Astrocyte of the hippocampus (primary cell): ENCODE results near the gene KNDC1.
"Not testable (repeated sequence)": the region's sequence is repeated elsewhere in the genome, so short reads cannot be mapped to it uniquely, and the experiment has no call there.

Experiments
- DNase-seq: peaks from one replicate; pipeline ENCODE4 v3.0.0; 2011; ENCODE audit warnings: low read depth, low spot score

KNDC1 gene

DNA sequence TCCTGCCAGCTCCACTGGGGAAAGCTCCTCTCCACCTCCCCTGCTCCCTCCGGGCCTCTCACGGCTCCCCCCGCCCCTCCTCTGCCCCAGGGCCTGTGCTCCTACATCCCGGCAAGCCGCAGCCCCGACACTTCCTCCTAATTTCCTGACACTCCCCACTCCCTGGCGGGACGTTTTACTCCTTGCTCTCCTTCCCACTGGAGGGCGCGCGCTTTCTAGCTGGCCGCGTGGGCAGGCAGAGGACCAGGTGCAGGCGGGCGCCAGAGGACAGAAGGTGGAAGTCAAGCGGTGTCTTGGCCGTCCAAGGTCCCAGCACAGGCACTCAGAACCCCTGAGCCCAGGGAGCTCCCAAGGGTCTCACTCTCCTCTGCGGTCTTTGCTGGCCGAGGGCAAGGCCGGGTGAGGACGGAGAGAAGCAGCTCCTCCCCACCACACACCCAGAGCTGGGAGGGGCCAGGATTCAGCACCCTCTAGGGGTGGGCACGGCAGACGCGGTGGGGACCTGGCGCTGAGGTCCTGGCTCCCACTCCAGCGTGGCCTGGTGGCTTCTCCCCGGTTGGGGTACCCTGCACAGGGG is 97.6 kb downstream of the KNDC1 start:
- peak; percentile 57 for DNase-seq

DNA sequence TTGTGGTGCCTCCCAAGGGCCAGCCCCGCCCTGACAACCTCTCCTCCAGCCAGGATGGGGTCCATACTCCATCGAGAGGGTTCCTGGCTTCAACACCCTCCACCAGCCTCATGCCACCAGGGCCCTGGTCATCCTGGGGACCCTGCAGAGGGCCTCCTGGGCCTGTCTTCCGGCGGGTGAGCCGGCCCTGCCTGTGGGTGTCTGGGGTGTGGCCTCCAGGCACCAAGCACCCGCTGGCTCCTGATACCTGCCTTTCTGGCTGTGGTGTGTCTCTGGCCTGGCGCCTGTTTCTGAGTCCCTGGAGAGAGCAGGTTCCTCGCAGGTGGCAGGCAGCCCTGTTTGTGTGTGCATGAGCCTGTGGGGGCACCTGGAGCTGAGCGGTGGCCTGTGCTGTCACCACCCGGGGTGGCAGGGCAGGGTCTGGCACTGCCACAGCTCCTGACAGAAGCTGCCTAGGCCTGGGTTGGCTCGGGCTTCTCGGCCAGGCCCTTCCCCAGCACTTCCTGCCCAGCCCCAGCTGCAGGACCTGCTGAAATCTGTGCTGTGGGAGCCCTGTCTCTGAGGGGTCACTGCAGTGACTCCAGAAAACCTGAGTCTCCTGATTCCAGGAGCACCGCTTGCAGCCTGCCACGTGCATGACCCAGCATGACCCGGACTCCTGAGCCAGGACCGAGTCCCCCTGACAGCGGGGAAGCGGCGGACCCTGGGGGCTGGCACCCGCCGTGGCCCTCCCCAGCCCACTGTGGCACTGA is 98.2 kb downstream of the KNDC1 start:
- no peak for DNase-seq

DNA sequence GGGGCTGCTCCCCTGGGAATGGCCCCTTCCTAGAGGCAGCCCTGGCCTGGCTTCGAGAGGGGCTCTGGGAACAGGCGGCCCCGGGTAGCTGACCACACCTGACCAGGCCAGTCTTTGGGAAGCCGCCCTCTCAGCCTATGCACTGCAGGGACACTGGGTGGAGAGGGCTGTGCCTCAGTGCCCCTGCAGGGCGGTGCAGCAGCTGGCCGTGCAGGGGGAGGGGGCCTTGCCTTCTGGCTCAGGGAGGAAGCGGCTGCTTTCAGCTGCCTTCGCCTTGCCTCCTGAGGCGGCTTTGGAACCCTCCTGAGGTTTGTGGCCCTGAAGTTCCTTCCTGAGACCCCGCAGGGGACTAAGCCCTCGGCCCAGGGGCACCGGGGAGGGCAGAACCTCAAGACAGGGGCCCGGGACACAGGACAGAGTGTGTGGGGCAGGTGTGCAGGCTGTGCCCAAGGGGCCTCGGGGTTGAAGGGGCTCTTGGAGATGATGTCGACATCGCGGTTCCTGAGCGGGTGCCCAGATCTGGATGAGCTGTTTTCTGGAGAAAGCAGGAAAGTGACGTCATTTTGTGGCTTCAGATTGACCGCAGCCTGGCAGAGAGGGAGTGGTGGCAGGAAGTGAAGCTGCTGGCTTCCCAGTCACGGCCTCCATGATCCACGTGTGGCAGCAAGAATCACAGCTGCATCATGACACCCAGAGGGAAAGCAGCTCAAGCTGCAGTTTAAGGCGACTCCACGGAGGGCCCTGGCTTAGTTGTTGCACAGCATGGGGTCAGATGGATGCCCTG is 99.0 kb downstream of the KNDC1 start:
- peak; percentile 99 for DNase-seq

DNA sequence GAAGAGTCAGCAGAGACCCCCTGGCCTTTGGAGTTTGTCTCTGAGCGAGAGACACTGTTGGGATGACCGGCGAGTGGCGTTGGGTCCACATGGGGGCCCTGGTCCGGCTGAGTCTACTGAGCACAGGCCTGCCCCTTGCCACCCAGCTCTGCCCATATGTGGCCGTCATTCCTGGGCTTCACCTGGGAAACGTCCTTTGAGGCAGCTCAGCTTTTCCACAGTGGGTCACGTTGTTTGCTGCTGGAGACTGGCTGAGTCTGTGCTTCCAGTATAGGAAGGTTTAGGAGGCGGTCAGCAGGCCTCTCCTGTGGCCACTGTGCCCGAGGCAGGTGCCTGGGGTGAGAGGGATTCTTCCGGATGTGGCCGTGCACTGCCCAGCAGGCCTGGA is 99.6 kb downstream of the KNDC1 start:
- DNase-seq: no peak

DNA sequence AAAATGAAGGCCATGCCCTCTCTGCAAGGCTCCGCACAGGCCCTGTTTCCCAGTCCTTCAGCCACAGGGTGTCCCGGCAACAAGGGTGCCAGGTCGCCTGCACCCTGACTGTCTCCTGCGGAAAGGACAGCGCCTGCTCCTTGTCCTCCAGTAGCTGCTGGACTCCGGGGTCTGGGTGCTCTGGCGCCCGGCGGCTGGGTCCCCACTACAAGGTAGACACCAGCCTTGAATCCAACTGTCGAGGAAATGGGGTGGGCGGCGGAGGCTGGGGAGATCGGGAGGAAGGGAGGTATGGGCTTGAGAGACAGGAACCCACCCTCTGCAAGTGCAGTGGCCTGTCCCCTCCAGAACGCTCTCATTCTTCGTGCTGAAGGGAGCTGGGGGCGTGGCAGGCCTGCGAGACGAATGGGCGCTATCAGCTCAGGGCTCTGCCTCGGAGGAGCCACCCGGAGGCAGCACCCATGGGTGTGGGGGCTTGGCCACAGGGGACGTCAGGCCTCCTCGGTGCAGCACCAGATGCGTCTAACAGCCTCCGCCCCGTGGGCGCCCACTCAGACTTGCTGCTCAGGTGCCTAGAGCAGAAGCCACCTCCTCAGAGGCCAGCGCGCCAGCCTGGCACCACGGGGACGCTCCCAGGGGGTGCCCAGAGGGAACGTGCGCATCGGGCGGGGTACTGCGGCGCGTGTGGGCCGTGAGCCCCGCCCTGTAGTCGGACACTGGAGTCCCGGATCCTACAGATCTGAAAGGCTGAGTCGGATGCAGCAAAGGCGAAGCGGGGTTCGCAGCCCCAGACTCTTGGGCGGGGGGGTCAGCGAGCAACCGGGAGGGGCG is 101.1 kb downstream of the KNDC1 start:
- peak; percentile 61 for DNase-seq

DNA sequence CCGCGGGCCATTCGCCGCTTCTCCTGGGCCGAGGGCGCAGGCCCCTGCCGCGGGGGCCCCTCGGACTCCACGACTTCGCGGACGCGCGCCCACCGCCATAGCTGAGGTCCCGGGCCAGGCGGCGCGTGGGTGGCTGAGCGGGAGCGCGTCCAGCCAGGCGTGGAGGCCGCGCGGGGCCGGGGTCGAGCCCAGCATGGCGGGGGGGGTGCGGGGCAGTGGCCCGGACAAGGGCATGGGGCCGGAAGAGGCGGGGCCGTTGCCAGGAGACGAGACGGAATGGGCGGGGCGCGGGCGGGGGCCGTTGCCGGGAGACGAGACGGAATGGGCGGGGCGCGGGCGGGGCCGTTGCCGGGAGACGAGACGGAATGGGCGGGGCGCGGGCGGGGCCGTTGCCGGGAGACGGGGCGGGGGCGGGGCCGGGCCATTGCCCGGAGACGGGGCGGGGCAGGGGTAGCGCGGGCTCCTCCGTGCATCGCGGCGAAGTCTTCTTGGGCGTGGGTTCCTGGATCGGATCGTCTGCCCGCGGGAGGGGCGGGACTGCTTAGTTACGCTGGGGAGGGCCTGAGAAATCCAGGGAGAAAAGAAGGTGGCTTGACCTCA is 101.8 kb downstream of the KNDC1 start:
- peak; percentile 79 for DNase-seq

DNA sequence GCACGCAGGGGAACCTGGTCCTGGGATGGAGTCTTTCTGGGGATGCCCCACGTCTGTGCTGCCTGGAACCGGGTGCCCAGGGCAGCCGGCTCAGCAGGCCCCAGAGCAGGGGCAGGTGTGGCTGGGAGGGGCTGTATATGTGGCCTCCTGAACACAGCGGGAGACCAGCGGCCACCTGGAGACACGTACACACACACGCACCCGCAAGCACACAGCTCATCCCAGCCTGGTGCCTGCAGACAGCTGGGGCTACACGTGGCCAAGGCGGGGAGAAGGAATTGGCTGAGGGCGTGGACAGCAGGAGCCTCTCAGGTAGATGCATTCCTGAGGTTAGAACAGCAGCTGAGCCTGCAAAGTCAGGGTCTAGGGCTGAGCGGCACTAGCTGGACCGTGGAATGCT is 102.7 kb downstream of the KNDC1 start:
- no peak for DNase-seq

DNA sequence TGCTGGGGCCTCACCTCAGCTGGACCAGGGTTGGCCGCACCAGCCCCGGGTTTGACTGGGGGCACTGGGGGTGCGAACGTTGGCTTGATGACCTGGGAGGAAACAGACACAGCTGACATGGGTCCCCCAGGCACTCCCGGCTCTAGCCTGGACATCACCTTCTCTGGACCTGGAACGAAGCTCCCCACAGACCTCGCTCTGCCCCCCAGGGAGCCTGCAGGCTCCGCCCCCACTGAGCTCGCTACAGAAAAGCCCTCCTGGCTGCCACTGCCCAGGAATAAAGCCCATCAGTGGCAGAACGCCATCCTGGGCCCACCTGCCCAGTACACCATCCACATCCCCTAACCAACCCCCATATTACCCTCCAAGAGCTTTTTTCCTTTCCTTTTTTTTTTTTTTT is 103.7 kb downstream of the KNDC1 start:
- no peak for DNase-seq

DNA sequence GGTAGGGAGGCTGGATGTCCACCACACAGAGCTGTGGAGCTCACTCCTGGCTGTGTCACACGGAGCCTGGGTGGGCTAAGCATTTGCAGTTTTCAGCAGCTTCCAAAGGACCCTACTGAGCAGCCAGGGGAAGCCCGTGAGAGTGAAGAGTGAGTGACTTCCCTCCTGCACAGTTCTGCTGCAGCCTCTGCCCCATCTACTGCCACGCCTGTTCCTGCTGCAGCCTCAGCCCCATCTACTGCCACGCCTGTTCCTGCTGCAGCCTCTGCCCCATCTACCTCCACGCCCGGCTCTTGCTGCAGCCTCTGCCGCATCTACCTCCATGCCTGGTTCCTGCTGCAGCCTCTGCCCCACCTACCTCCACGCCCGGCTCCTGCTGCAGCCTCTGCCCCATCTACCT is 104.4 kb downstream of the KNDC1 start:
- DNase-seq: no peak

DNA sequence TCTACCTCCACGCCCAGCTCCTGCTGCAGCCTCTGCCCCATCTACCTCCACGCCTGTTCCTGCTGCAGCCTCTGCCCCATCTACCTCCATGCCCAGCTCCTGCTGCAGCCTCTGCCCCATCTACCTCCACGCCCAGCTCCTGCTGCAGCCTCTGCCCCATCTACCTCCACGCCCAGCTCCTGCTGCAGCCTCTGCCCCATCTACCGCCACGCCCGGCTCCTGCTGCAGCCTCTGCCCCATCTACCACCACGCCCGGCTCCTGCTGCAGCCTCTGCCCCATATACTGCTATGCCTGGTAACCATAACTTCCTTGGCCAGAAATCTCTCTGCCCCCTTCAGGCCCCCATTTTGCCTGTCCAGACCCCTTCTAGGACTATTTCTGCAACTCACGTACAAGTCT is 105.0 kb downstream of the KNDC1 start:
- not testable (repeated sequence) for DNase-seq

DNA sequence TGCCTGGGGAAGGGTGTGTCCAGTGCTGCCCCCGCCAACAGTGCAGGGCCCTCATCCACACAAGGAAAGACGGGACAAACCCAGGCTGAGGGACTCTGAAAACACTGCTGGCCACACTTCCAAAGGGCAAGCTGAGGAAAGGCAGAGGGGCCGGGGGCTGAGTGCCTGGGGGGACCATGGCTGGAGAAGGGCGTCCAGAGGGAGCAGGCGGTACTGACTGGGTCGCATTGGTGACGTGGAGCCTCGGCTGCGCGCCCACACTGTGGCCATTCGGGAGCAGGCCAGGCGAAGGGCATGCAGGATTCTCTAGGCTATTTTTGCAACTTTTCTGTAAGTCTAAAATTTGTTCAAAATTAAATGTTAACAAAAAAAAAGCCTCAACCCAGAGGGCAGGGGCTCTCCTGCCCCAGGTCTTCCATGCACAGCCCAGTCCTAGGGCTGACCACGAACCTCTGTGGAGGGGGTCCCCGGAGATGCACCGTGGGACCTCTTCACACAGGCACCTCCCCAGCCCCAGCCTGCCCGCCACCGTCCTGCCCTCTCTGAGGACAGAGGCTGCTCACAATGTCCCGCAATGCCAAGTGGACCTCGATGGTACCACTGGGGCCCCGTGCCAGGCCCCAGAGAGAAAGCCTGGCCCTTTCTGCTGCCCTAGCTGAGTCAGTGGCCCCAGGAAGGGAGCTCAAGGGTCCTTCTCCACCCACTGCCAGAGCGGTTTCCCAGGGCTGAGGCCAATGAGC is 106.2 kb downstream of the KNDC1 start:
- DNase-seq: no peak

DNA sequence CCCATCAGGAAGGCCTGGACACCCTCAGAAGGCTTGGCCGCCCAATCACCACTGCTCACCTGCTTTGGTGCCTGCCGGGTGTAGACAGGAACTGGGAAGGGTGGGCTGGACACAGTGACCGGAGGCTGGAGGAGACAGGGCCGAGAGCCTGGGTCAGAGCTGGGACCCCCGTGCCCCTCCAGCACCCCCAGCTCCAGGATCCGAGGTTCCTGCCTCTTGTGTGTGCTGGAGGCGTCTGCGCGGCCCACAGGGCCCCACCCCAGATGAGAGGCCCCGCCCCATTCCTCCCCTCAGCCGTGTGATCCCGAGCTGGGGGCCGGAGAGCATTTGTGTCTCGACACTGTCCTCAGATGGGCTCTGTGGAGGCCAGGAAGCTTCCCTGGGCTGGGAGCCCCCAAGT is 107.3 kb downstream of the KNDC1 start:
- no peak for DNase-seq

DNA sequence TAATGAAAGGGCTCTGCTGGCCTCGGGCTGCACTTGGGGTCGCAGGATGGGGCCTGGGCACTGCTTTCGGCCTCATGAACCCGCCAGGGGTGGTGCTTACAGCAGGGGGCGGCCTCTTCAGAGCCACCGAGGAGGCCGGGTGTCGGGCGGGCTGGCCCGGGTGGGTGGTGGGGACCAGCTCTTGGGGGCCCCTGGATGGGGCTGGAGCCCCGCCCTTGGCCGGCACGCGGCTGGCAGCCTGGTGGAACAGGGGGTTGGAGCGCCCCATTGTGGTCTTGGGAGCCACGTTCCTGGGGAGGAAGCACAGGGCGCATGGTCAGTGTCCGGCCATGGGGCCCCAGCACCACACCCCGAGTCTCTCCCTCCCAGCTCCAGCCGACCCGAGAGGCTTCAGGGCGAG is 107.8 kb downstream of the KNDC1 start:
- DNase-seq: no peak

DNA sequence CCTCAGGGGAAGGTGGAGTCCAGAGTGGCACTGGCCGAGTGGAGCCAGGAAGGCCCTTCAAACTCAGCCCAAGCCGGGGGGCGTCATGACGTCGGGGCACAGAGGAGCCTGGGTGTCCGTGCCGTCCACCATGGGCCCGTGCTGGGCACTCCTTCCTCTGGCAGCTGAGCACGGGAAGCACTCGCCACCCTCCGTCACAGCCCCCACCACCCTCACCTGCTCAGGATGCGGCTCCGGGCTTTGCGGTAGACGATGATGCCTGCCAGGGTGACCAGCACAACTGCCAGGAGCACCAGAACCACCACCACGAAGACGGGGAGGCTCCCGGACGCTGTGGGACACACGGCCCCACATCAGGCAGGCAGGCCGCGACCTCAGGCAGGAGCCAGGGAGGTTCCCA is 108.5 kb downstream of the KNDC1 start:
- DNase-seq: no peak

DNA sequence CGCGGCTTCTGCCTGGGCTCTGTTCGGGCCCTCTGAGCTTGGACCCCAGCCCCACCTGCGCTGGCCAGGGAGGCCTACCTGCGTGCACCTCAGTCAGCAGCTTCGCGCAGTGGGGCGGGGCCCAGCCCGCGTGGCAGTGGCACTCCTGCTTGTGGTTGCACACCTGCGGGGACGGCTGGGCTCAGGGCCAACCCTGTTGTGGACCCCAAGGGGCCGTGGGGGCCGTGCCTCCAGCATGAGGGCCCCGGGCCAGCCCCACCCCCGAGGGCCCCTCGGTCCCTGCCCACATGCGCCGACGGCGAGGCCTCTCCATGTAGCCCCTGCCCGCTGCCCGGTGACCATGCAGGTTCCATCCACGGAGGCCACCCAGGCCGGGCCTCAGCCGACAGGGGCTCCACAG is 109.3 kb downstream of the KNDC1 start:
- DNase-seq: no peak

DNA sequence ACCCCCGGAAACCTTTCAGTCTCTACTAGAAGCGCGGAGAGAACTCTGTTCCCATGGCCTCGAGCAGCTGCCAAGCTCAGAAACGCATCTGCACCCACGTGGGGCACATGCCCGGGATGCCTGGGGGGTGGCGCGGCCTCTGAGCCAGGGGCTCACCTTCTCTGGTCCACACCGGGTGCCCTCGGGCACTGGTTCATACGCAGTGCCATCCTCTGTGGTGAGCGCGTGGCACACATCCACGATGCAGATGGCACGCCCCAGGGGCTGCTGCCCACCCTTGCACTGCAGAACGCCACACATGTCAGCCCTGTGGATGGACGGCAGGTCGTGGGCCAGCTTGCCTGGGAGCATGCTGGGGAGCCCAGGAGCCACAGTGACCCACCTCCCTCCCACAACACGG is 110.2 kb downstream of the KNDC1 start:
- DNase-seq: no peak

DNA sequence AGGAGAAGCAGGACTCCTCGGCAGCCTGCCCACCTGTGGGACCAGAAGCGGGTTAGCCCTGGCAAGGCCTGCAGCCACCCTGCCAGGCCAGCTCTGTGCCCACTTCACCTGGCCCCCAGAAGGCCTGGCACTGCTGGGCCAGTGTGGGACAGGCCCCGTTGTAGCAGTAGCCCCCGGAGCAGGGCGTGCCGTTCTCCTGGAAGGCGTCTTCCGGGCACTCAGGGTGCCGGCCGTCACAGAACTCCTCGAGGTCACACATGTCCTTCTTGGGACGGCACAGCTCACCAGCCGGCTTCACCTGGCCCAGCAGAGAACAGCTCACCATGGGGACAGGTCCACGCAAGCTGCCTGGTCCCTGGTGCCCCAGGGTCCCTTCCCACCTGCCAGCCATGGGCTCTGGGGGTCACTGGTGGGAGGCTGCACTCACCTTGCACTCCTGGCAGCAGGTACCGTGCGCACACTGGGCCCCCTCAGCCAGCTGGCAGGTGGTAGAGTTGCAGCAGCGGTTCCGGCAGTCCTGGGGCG is 110.8 kb downstream of the KNDC1 start:
- DNase-seq: no peak

DNA sequence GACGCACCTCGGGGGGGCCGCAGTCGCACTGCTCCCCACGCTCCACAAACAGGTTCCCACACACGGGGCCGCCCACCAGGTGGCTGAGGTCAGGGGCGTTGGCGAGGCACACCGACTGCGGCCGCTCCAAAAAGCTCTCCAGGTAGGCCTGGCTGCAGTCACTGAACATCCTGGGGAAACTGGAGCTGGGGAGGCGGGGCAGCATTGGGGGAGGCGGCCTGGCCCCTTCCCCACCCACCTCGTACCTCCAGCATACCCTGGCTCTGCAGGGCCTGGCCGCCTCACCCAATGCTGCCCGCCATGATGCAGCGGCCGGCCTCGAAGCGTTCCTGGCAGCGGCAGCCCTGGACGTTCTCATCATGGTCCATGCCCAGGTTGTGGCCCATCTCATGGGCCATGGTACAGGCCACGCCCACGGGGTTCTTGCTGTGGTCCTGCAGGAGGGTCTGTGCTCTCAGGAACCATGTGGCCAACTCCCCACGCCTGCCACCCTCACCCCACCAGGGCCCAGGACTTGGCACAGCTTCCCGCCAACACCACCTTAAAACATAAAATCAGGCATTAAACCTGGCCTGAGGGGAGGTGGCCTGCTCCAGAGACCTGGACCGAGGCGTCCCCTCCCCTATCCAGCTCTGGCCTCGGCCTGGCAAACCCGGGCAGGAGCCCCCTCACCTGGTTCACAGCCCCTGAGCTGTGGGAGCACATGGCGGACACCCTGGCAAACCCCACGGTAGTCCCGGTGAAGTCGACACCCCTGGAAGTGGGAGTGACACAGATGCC is 111.7 kb downstream of the KNDC1 start:
- DNase-seq: no peak

DNA sequence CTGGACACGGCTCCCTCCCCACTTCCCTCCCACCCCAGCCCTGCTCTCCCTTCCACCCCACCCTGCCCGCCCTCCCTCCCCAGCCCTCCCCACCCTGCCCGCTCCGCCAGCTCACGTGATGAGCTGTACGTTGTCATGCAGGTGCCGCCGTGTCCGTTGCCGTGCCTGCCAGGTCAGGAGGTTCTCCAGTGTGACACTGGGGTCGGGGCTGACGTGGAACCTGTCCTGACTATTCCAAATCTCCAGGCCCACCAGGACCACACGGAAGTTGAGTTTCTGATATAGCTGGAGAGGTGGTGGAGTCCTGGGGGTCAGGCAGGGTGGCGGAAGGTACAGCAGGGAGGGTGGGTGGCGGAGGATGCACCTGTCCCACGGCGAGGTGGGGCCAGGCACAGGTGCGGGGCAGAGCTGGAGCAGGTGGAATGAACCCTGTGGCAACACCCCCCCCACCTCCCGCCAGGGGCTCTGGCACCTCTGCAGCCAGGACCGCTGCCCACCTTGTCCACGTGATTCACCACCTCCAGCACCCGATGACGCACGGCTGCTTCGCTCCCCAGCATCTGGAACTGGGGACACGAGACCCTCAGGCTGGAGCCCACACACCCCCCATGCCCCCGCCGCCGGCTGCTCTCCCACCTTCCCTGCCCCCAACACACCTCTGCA is 112.4 kb downstream of the KNDC1 start:
- DNase-seq: no peak
